WTC11 (cell line): ENCODE data around the gene PXK. TPM values are rescaled to one million over a fixed set of nuclear protein-coding genes. Genes with fewer than 3 reads are reported as not detected.

Experiments
- ATAC-seq: fragments of 200-7000 bp; cut with Tn5 transposase; 2 replicates; pipeline ENCODE4 v1.10.0; 2021; ENCODE audit warnings: mild to moderate bottlenecking, moderate library complexity
- CTCF ChIA-PET: fragments of 300-600 bp; sonication (Branson Sonifier 250); formaldehyde crosslinking; loops from one replicate; lab custom pipeline; 2021; ENCODE audit warnings: antibody characterized with exemption; lab: Charles Lee
- POLR2A ChIA-PET: fragments of 350-600 bp; sonication (Branson Sonifier 250); formaldehyde crosslinking; loops from one replicate; lab custom pipeline; 2021; ENCODE audit warnings: antibody characterized with exemption; lab: Charles Lee
- DNase-seq: peaks from one replicate; pipeline ENCODE4 v3.0.0; 2021; ENCODE audit warnings: low spot score
- H3K27ac Mint-ChIP-seq: 2 replicates; pipeline ENCODE4 v1.8.0; 2021; ENCODE audit warnings: mixed read lengths
- H3K27me3 Mint-ChIP-seq: 2 replicates; pipeline ENCODE4 v1.8.0; 2021; ENCODE audit warnings: low read depth, mild to moderate bottlenecking, moderate library complexity, mixed read lengths
- H3K36me3 Mint-ChIP-seq: 2 replicates; pipeline ENCODE4 v1.8.0; 2021; ENCODE audit warnings: mixed read lengths
- H3K4me1 Mint-ChIP-seq: 2 replicates; pipeline ENCODE4 v1.8.0; 2022; ENCODE audit warnings: mixed read lengths
- H3K4me3 Mint-ChIP-seq: 2 replicates; pipeline ENCODE4 v1.8.0; 2021; ENCODE audit warnings: mild to moderate bottlenecking, moderate library complexity, mixed read lengths
- H3K9me3 Mint-ChIP-seq: 2 replicates; pipeline ENCODE4 v1.8.0; 2021; ENCODE audit warnings: mixed read lengths
- ATF1 ChIP-seq: sonication (generic); formaldehyde crosslinking; IDR thresholded peaks from 2 replicates; pipeline ENCODE4 v1.8.1; 2023; ENCODE audit warnings: mild to moderate bottlenecking, moderate library complexity, missing genetic modification reagents
- ESRRA ChIP-seq: sonication (generic); formaldehyde crosslinking; IDR thresholded peaks from 2 replicates; pipeline ENCODE4 v1.8.1; 2022; ENCODE audit warnings: mild to moderate bottlenecking, missing genetic modification reagents, borderline replicate concordance
- ETV6 ChIP-seq: sonication (generic); formaldehyde crosslinking; IDR thresholded peaks from 2 replicates; pipeline ENCODE4 v1.8.1; 2022; ENCODE audit warnings: mild to moderate bottlenecking, missing genetic modification reagents
- FOXJ3 ChIP-seq: sonication (generic); formaldehyde crosslinking; IDR thresholded peaks from 2 replicates; pipeline ENCODE4 v1.9.0; 2021; ENCODE audit warnings: missing genetic modification reagents, mild to moderate bottlenecking, borderline replicate concordance
- HMGA2 ChIP-seq: fragments of 250-450 bp; sonication (Bioruptor Pico); IDR thresholded peaks from 2 replicates; pipeline ENCODE4 v1.4.0; 2021; ENCODE audit warnings: mild to moderate bottlenecking, moderate library complexity
- JUN ChIP-seq: sonication (generic); formaldehyde crosslinking; IDR thresholded peaks from 2 replicates; pipeline ENCODE4 v1.8.0; 2023; ENCODE audit warnings: mild to moderate bottlenecking, missing genetic modification reagents
- OVOL2 ChIP-seq: fragments of 250-450 bp; sonication (Bioruptor Pico); IDR thresholded peaks from 2 replicates; pipeline ENCODE4 v1.9.0; 2021; ENCODE audit warnings: mild to moderate bottlenecking, borderline replicate concordance
- SMAD3 ChIP-seq: sonication (generic); formaldehyde crosslinking; IDR thresholded peaks from 2 replicates; pipeline ENCODE4 v1.8.0; 2022; ENCODE audit warnings: missing genetic modification reagents, mild to moderate bottlenecking, borderline replicate concordance
- ZNF423 ChIP-seq: fragments of 250-450 bp; sonication (Bioruptor Pico); IDR thresholded peaks from 2 replicates; pipeline ENCODE4 v2.1.2; 2022; ENCODE audit warnings: mild to moderate bottlenecking, moderate library complexity
- total RNA-seq: library from RNA; stranded (reverse); gene quantifications from 3 replicates; pipeline ENCODE4 v1.2.3, GENCODE V29; 2021
- TF ChIP-seq, protein P1 (sequence below): sonication (generic); formaldehyde crosslinking; IDR thresholded peaks from 2 replicates; pipeline ENCODE4 v1.8.0; 2023; ENCODE audit warnings: missing genetic modification reagents, mild to moderate bottlenecking, borderline replicate concordance
- TF ChIP-seq, protein P2 (sequence below): fragments of 250-450 bp; sonication (Bioruptor Pico); IDR thresholded peaks from 2 replicates; pipeline ENCODE4 v1.9.0; 2021; ENCODE audit warnings: mild to moderate bottlenecking
- TF ChIP-seq, protein P3 (sequence below): sonication (generic); formaldehyde crosslinking; IDR thresholded peaks from 2 replicates; pipeline ENCODE4 v1.8.1; 2022; ENCODE audit warnings: mild to moderate bottlenecking, missing genetic modification reagents, moderate library complexity, borderline replicate concordance
- TF ChIP-seq, protein P4 (sequence below): sonication (generic); formaldehyde crosslinking; IDR thresholded peaks from 2 replicates; pipeline ENCODE4 v1.8.1; 2022; ENCODE audit warnings: low read depth, mild to moderate bottlenecking, moderate library complexity, missing genetic modification reagents, borderline replicate concordance
- TF ChIP-seq, protein P5 (sequence below): fragments of 200-600 bp; IDR thresholded peaks from 2 replicates; pipeline ENCODE4 v1.8.0; 2022; ENCODE audit warnings: antibody characterized with exemption
- TF ChIP-seq, protein P6 (sequence below): fragments of 250-450 bp; sonication (Bioruptor Pico); IDR thresholded peaks from 2 replicates; pipeline ENCODE4 v2.1.2; 2022; ENCODE audit warnings: mild to moderate bottlenecking, moderate library complexity
- TF ChIP-seq, protein P7 (sequence below): fragments of 250-450 bp; sonication (Bioruptor Pico); conservative IDR thresholded peaks from 2 replicates; pipeline ENCODE4 v1.9.0; 2021; ENCODE audit warnings: mild to moderate bottlenecking

PXK gene
- total RNA-seq, 1 experiment from 2014 or later, result 9.4 TPM

DNA sequence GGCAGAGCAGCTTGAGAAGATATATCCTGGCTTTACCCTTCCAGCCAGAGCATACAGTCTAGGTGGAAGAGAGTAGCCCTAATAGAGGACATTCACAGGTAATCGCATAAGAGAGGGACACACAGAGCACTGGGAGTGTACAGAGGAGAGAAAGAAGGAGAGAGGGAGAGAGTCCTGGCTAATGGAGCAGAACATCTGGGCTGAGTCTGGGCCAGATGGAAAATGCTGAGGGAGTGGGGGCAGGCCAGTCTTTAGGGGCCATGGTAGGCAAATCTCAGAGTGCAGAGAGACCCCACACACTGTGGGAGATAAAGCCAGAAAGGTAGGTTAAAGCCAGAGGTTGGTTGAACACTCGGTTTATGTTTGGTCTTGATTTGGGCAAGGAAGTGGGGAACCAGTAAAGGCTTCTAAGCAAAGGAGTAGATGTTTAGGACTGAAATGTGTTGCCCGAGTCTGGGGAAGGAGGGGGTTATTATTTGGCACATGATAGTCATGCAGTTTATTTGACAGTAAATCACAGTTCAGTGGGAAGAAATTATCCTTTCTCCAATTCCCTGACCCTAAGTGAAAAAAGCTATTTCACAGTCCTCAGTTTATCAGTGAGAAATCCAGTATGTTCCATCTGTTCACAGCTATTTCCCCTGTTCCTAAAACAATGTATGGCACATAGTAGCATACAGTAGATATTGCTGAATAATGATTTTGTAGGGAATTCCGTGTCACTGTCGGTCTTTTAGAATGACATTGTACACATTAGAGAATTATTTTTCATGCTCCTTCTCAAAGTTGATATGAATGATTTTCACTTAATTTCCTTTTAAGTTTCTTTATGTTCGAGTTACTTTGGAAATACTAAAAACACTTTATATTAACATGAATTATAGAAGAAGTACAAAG is 55.2 kb downstream of the PXK start:
- Mint-ChIP-seq H3K27me3 (no peaks in the 10 kb centered on the region), H3K4me1 (peaks cover 38% of the 10 kb centered on the region), H3K36me3 (no peaks in the 10 kb centered on the region), H3K9me3 (no peaks in the 10 kb centered on the region), H3K27ac (peak overlapping the region; percentile 1), H3K4me3 (no peak overlapping the region)
- ATAC-seq (no peak; the same call in 1 of the 2 replicates), DNase-seq (no peak)
- CTCF ChIA-PET, result no interaction called here
- TF ChIP-seq FOXJ3 (CRISPR knock-in tag), result no peak
- POLR2A ChIA-PET, result no interaction called here

DNA sequence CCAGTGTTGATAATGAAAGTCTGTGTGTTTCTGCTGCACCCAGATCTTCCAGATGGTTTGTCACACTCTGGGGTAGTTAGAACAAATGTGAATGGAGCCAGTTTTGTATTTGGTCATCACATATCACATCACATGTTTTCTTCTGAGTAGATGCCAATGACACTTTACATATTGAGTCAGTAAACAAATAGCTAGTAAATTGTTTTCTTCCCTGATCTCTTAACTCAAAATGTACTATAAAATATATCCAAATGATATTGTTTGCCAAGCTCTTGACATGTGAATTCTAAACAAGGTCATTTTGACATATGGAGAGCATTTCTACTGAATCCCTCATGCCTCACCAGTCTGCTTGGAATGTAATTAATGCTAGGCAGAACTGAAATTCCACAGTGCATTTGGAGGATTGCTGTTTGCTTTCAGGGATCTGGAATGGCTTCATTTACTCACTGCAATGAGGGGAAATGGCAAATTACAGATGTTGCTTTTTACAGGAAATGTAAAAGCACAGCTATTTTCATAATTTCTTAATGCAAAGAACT is 55.9 kb downstream of the PXK start:
- Mint-ChIP-seq H3K9me3 (no peaks in the 10 kb centered on the region), H3K4me1 (peaks cover 38% of the 10 kb centered on the region), H3K36me3 (no peaks in the 10 kb centered on the region), H3K27ac (peak overlapping the region; percentile 38; the same call in 1 of the 2 replicates), H3K4me3 (no peak overlapping the region), H3K27me3 (no peaks in the 10 kb centered on the region)
- ChIA-PET CTCF (no interaction called here), POLR2A (no interaction called here)
- TF ChIP-seq, protein P1, sequence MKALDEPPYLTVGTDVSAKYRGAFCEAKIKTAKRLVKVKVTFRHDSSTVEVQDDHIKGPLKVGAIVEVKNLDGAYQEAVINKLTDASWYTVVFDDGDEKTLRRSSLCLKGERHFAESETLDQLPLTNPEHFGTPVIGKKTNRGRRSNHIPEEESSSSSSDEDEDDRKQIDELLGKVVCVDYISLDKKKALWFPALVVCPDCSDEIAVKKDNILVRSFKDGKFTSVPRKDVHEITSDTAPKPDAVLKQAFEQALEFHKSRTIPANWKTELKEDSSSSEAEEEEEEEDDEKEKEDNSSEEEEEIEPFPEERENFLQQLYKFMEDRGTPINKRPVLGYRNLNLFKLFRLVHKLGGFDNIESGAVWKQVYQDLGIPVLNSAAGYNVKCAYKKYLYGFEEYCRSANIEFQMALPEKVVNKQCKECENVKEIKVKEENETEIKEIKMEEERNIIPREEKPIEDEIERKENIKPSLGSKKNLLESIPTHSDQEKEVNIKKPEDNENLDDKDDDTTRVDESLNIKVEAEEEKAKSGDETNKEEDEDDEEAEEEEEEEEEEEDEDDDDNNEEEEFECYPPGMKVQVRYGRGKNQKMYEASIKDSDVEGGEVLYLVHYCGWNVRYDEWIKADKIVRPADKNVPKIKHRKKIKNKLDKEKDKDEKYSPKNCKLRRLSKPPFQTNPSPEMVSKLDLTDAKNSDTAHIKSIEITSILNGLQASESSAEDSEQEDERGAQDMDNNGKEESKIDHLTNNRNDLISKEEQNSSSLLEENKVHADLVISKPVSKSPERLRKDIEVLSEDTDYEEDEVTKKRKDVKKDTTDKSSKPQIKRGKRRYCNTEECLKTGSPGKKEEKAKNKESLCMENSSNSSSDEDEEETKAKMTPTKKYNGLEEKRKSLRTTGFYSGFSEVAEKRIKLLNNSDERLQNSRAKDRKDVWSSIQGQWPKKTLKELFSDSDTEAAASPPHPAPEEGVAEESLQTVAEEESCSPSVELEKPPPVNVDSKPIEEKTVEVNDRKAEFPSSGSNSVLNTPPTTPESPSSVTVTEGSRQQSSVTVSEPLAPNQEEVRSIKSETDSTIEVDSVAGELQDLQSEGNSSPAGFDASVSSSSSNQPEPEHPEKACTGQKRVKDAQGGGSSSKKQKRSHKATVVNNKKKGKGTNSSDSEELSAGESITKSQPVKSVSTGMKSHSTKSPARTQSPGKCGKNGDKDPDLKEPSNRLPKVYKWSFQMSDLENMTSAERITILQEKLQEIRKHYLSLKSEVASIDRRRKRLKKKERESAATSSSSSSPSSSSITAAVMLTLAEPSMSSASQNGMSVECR (CRISPR knock-in tag), result no peak
- TF ChIP-seq ETV6 (no peak), ESRRA (CRISPR knock-in tag) (no peak), ZNF423 (CRISPR knock-in tag) (no peak), SMAD3 (no peak), OVOL2 (CRISPR knock-in tag) (no peak), JUN (CRISPR knock-in tag) (no peak), HMGA2 (no peak), ATF1 (CRISPR knock-in tag) (no peak)
- TF ChIP-seq, protein P2, sequence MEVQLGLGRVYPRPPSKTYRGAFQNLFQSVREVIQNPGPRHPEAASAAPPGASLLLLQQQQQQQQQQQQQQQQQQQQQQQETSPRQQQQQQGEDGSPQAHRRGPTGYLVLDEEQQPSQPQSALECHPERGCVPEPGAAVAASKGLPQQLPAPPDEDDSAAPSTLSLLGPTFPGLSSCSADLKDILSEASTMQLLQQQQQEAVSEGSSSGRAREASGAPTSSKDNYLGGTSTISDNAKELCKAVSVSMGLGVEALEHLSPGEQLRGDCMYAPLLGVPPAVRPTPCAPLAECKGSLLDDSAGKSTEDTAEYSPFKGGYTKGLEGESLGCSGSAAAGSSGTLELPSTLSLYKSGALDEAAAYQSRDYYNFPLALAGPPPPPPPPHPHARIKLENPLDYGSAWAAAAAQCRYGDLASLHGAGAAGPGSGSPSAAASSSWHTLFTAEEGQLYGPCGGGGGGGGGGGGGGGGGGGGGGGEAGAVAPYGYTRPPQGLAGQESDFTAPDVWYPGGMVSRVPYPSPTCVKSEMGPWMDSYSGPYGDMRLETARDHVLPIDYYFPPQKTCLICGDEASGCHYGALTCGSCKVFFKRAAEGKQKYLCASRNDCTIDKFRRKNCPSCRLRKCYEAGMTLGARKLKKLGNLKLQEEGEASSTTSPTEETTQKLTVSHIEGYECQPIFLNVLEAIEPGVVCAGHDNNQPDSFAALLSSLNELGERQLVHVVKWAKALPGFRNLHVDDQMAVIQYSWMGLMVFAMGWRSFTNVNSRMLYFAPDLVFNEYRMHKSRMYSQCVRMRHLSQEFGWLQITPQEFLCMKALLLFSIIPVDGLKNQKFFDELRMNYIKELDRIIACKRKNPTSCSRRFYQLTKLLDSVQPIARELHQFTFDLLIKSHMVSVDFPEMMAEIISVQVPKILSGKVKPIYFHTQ (CRISPR knock-in tag), result no peak
- TF ChIP-seq, protein P3, sequence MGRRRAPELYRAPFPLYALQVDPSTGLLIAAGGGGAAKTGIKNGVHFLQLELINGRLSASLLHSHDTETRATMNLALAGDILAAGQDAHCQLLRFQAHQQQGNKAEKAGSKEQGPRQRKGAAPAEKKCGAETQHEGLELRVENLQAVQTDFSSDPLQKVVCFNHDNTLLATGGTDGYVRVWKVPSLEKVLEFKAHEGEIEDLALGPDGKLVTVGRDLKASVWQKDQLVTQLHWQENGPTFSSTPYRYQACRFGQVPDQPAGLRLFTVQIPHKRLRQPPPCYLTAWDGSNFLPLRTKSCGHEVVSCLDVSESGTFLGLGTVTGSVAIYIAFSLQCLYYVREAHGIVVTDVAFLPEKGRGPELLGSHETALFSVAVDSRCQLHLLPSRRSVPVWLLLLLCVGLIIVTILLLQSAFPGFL, result no peak
- TF ChIP-seq, protein P4, sequence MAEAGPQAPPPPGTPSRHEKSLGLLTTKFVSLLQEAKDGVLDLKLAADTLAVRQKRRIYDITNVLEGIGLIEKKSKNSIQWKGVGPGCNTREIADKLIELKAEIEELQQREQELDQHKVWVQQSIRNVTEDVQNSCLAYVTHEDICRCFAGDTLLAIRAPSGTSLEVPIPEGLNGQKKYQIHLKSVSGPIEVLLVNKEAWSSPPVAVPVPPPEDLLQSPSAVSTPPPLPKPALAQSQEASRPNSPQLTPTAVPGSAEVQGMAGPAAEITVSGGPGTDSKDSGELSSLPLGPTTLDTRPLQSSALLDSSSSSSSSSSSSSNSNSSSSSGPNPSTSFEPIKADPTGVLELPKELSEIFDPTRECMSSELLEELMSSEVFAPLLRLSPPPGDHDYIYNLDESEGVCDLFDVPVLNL (CRISPR knock-in tag), result no peak
- TF ChIP-seq, protein P5, sequence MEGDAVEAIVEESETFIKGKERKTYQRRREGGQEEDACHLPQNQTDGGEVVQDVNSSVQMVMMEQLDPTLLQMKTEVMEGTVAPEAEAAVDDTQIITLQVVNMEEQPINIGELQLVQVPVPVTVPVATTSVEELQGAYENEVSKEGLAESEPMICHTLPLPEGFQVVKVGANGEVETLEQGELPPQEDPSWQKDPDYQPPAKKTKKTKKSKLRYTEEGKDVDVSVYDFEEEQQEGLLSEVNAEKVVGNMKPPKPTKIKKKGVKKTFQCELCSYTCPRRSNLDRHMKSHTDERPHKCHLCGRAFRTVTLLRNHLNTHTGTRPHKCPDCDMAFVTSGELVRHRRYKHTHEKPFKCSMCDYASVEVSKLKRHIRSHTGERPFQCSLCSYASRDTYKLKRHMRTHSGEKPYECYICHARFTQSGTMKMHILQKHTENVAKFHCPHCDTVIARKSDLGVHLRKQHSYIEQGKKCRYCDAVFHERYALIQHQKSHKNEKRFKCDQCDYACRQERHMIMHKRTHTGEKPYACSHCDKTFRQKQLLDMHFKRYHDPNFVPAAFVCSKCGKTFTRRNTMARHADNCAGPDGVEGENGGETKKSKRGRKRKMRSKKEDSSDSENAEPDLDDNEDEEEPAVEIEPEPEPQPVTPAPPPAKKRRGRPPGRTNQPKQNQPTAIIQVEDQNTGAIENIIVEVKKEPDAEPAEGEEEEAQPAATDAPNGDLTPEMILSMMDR, result no peak
- TF ChIP-seq, protein P6, sequence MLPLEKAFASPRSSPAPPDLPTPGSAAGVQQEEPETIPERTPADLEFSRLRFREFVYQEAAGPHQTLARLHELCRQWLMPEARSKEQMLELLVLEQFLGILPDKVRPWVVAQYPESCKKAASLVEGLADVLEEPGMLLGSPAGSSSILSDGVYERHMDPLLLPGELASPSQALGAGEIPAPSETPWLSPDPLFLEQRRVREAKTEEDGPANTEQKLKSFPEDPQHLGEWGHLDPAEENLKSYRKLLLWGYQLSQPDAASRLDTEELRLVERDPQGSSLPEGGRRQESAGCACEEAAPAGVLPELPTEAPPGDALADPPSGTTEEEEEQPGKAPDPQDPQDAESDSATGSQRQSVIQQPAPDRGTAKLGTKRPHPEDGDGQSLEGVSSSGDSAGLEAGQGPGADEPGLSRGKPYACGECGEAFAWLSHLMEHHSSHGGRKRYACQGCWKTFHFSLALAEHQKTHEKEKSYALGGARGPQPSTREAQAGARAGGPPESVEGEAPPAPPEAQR, result no peak
- TF ChIP-seq, protein P7, sequence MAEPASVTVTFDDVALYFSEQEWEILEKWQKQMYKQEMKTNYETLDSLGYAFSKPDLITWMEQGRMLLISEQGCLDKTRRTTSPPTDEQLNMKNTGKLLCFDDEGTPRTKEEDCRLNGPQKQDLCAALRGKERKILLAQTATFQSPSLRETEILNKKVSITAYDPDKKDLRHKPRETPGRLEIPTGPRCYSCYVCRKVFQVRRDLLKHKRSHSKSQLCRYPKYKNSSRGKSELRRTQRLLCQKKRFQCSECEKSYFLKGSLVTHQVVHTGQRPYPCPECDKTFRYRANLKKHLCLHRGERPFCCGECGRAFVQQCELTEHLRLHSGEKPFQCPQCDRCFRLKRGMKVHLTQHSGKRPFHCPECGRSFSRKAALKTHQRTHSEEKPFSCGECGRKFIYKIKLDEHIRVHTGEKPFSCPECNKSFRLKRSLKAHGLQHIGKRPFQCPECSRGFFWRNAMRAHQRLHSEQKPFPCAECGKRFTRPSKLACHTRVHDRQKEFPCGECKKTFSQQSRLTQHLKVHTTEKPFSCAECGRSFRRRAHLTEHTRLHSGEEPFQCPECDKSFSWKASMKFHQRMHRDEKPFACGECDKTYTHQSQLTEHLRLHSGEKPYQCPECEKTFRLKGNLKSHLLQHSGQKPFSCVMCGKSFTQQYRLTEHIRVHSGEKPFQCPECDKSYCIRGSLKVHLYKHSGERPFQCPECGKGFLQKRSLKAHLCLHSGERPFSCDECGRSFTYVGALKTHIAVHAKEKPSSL, result no peak
- ATAC-seq (peak; percentile 42; the same call in 1 of the 2 replicates), DNase-seq (no peak)
